Tongue (tissue), 2 donors: ENCODE measurements around the gene GLIS1. TPM values are rescaled to one million over a fixed set of nuclear protein-coding genes. Genes with fewer than 3 reads are reported as not detected.

Experiments used
- DNase-seq: peaks from one replicate; pipeline ENCODE4 v3.0.0-alpha.2; 2015
- total RNA-seq: library from RNA; depleted of rRNA; stranded (reverse); fragments of >200 nt; gene quantifications from one replicate; pipeline ENCODE4 v1.2.3, GENCODE V29; 2014

The GLIS1 gene
- total RNA-seq, 1 donor from 2014 or later, result 0.21 TPM

DNA sequence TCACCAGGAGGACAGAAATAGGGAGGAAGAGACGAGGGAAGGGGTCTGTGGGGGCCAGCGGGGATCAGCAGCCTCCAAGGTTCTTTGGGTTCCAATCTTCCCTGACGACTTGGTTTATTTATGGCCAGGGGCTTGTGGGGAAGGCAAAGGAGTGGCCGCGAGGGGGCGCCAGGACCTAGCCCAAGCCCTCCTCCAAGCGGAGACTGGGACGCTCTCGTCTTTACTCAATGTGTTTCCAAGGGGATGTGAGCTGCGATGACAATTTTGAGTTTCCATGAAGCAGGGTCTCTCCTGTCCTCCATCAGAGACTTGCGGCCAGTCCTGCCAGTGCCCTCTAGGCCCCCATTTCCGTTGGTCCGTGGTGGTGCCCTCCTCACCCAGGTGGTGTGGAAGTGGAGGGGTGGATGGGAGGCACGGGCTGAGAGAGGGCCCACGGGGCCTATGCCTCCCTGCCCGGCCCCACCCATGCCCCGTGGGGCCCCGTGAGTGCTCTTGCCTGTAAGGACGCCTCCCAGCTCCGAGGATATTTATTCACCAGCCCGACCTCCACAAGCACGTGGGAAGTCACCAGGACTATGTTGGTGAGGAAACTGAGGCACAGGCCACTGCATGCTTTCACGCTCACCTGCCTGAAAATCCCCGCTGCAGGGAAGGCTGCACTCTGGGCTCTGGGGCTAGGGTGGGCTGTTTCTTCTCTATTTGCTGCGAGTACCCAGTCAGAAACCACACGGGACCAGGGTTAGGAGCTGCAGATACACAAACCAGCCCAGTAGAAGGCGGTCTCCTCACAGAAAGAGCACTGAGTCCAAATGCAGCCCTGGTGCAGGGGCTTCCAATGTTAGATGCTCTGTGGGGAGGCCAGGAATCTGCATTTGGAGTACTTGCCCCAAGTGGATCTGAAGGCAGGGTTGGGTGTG, 253.2 kb downstream of the GLIS1 start:
- DNase-seq, result peak; percentile 94

DNA sequence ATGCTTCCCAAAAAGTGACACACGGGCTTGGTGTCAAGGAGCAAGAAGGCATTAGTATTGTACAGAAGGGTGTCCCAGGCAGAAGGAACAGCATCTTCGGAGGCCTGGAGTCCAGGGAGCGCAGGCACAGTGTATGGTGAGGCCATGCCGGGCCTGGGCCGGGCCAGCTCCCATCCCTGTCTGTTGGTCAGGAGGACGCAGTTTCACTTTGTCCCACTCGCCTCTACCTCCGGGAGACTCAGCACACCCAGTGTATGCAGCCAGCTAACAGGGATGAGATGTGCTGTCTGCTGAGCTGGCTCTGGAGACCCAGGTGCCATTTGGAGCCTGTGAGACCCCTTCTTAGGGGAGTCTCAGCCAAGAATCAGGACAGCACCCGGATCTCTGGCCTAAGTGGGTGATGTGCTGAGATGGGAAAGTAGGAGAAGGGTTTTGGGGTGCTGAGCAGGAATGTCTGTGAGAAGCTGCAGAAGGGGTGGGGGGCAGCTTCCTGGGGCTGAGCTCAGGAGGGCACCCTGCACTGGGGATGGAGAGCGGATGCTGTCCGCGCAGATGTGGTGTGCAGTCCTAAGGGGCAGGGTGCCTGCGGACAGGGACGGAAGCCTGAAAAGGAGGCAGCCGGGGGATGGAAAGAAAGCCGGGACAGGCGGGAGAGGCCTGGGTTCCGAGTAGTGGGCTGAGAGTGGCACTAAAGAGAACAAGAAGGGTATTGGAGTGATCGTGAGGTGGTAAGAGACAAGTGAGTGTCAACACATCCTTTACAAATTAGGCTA, 254.1 kb downstream of the GLIS1 start:
- no peak for DNase-seq

DNA sequence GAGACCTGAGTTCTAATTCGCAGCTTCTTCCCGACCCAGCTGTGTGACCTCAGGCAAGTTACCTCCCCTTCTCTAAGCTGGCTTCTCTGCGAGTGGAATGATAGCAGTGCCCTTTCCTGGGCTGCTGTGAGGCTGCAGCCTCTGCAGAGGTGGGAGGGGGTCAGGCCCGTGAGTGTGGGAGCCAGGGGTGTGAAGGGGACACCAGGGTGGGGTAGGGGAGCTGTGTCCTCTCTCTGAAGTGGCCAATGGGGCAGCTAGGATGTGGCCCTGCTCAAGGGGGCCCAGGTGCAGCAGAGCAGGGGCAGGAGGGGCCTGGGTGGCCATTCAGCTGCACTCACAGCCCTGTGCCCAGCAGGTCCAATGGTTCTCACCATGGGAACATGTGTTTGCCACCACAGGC, 255.3 kb downstream of the GLIS1 start:
- no peak for DNase-seq

DNA sequence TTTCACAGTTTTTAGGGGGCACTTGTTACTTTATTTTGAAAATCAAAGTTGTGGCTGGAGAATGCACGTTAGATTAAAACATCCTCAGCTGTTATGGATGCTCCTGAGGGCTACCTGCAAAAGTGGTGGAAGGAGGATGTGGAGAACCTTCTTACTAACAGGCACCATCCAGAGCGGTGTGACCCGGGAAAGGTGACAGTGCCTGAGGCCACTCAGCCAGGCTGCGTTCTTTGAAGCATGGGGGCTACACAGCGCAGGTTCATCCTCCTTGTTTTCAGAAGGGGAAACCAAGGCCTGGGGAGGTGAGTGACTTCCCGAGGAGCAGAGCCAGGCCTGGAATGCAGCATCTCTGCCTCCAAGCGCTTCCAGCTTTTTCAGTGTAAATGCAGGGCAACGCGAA, 255.8 kb downstream of the GLIS1 start:
- DNase-seq, result no peak

DNA sequence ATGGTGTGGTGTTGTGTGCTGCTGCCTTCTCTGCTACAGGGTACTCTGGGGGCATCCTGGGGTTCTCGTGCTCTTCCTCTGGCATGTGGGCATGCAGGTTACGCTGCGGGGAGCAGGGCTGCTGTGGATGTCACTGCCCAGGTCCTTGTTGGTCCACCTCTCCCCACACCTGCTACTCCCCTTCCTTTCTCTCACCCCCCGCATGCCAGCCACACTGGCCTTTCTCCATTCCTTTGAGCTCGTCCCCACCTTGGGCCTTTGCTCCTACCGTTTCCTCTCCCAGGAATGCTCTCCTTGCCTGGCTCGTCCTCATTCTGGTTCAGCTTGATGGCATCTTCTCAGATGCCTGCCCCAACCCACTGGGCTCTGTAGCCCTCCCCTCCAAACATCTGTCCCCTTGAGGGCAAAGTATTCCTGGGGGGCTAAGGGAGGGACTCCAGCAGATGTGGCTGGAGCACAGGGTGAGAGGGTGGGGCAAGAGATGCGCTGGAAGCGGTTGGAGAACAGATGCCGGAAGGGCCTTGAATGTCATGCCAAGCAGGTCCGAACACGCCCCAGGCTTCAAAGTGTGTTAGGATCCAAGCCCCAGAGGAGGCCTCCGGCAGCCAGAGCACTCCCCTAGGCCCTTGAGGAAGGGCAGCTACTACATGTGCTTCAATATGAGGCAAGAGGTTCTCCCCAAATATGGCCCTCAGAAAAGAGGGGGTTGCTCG, 256.4 kb downstream of the GLIS1 start:
- no peak for DNase-seq

DNA sequence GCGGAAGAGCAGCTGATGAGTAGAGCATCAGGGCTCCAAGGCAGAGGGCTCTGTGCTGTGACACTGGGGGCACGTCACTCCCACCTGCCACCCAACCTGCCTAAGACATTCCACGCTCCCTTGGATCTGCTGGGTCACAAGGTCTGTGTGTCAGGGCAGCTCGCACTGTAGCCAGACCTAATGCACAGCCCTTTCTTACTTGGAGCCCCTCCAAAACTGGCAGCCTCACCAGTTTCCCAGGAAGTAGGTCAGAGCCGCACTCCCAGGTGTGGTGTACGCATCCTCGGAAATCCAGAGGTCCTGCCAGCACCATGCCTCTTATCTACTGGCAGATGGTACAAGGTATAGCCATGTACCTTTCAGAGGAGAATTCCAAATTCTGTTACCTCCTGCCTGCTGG, 257.5 kb downstream of the GLIS1 start:
- no peak for DNase-seq

DNA sequence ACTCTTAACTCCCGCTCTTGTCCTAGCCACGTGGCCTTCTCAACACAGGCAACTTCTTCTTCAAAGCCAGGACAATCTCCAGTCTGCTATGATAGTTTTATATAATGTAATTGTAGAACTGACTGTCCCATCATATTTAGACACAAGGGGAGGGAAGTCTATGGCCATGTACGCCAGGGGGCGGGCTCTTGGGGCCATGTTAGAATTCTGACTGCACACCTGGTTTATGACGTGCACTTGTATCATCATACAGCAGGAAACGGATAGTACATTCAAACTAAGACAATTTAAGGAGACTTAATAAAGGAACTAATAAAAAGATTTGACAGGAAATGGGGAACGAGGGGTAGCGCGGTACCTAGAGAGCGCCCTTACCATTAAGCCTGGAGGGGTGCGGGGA, 258.3 kb downstream of the GLIS1 start:
- DNase-seq, result no peak

DNA sequence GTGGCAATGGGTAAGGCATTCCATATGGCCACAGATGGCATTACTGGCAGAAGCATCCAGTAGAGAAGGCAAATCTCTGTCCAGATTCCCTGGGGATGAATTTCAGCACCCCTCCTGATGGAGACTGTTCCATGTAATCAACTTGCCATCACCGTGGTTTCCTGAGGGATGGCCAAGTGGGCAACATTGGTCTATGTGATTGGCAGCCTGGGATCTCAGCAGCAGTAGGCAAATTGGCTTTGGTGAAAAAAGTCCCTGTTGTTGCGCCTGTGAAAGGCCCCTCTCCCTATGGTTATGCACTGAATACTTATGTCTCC, 260.5 kb downstream of the GLIS1 start:
- no peak for DNase-seq

DNA sequence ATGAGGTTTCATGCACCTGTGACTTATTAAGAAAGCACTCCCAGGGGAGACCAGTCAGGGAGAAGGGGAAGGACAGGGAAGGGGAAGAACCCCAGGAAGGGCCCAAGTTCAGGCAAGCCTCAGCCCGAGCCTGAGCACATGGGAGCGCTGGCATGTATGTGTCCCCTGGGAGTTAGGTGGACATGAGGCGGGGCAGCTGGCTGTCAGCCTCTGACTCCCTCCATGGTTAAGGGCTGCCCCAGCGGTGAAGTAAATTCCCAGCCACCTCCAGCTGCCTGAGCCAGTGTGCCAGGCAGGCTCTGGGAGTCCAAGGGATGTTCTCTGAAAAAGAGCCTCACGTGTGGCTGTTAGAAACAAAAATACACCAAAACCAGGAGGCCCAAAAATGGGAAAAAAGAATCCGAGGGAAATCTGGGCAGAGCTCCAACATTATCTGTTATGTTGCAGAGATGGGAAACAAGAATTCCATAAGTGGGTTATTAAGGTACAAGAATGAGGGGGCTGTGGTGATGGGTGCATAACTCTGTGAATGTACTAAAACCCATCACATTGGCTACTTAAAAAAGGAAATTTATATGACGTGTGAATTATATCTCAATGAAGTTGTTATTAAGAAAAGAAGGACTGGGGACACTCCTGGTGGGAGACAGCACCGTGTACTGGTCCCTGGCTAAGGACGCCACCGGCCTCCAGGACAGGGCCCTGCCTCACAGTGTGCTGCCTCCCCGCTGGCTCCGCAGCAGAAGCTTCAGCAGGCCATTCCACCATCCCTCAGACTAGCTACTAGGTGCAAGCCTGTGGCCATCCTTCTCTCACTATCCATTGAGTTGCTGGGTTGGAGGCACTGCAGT, 261.1 kb downstream of the GLIS1 start:
- DNase-seq, result peak; percentile 58

DNA sequence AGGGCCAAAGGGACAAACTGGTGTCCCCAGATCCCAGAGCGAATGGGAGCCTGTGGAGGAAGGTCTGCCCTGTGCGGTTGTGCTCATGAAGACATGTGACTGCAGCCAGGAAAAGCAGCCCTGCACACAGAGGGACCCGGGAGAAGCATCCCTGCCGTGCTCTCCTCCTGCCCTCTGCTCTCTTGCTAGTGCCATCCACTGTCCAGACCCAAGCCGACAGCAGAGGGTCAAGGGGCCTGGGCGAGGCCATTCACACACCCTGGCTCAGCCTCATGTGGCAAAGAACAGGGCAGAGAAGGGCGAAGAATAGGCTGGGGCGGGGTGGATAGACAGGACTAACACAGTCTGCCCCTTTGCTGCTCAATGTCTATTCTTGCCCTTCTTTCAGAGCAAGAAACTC, 262.4 kb downstream of the GLIS1 start:
- DNase-seq, result no peak

DNA sequence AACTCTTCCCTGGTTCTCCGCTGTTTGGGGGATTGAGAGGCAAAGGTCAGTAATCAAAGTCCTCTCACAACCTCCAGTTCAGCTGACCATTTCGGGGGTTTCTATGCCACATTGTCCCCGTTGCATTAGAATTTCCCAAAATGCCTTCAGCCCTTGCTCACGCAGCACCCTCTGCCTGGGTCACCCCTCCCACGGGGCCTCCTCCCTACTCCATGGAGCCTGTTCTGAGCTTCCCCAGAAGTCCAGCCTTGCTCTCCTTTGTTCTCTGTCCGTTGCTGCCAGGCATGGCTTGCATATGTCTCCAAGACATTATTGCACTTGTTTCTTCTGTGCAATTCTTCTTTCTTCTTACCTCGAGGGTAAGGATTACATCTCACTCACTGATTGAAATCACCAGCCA, 263.3 kb downstream of the GLIS1 start:
- DNase-seq, result no peak

DNA sequence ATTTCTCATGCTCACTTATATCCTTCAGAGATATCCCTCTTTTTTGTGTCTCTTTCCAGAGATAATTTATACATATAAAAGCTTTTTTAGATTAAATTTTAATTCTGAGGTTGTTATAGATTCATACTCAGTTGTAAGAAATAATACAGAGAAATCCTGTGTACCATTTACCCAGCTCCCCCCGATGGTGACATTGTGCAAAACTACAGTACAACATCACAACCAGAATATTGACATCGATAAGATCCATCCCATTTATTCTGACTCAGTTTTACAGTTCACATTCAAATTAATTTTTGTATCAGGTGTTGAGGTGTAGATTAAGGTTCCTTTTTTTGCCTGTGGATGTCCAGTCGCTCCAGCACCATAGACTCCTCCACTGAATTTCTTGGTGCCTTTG, 265.5 kb downstream of the GLIS1 start:
- DNase-seq, result no peak

DNA sequence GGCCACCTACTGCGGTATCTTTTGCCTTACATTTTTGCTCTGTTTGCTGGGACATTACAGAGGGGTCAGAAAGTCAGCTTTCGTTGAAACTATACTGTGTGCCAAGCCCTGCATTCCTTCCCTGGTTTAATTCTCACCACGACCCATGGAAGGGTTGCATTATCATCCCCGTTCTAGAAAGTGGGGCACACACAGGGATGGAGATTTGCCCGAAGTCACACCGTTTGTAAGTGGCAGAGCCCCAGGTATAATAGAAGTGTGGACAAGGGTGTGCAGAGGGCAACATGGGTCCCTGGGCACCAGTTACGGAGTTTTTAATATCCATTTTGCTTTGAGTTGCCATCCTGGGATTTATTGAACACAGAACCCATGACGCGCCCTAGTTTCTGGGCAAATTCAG, 268.0 kb downstream of the GLIS1 start:
- DNase-seq, result no peak

DNA sequence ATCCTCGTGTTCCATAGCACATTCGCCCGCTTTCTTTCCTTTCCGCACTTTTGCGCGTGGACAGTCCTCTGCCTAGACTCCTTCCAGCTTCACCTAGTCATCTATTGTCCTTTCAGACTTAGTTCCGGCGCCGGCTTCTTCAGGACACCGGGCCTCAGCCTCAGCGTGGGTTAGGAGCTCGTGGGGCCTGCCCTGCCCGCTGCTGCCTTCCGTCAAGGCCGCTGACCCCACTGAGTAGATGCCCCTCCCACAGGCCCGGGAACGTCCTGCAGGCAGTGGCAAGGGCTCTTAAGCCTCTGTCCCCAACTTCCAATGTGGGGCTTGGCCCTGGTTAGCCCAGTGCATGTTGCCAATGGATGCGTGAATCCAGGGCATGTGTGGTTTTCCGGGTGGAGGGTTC, 268.4 kb downstream of the GLIS1 start:
- no peak for DNase-seq

DNA sequence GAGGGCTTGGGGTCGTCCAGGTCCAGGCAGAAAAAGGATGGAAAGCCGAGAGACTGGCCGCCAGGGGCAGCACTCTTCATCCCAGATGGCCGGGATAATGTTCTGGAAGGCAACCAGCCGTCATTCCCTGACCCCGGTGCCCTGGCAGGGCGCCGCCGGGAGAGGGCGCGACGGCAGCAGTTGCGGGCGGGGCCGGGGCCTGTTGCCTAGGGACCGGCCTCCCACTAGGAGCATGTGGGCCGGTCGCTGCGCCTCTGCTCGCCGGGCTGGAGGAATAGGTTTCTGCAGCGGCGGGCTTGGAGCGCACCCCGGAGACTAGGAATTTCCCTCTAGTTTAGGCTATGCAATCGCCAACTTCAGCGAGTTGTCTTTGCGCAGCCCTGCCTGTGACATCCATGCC, 268.8 kb downstream of the GLIS1 start:
- peak; percentile 79 for DNase-seq

DNA sequence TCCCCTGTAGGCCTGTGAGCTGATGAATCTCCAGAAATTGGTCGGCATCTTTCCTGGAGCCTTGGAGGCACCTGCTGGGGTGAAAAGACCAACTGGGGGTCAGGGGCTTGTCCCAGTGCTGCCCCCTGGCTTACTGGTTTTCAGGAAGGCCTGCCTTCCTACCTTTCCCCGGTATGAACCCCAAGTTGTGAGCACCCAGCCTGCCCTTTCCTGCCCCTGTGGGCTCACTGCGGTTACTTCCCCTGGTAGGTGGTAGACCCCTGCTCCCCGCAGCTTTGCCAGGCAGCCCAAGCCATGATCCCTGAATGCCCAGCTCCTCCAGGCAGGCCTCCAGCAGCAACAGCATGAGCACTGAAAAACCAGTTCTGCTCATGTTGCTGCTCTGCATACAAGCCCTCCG, 269.6 kb downstream of the GLIS1 start:
- DNase-seq, result no peak

DNA sequence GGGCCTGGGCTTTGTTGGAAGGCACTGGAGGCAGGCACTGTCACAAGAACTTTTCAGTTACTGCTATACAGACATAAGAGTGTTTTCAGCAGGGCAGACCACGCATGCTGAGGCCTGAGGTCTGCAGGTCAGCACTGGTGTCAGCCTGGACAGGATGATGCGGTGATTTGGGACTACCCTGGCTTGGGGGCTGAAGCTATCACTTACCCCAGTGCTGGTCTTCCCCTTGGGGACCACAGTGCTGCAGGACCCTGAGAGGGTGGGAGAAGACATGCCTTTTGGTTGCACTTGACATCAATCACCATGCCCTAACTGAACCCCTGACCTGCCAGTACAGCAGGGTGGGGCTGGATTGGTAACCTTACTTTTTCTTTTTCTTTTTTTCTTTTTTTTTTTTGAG, 270.6 kb downstream of the GLIS1 start:
- no peak for DNase-seq

DNA sequence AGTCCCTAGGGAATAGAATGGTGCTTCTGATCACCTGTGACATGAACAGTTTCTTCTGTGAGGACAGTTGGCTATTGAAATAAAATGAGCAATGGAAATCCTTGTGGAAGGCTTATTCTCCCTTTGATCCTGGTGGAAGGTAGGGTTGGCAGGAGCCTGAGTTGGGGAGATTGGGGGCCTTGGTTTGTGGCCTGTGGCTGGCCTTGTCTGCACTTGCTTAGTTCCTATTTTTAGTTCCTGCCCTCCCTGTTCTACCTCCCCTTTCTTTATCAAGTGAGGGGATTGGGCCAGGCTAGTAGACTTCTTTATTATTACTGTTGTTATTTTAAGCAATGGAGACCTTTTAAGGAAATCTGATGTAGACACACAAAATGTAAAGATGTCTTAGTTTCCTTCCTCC, 271.6 kb downstream of the GLIS1 start:
- no peak for DNase-seq

DNA sequence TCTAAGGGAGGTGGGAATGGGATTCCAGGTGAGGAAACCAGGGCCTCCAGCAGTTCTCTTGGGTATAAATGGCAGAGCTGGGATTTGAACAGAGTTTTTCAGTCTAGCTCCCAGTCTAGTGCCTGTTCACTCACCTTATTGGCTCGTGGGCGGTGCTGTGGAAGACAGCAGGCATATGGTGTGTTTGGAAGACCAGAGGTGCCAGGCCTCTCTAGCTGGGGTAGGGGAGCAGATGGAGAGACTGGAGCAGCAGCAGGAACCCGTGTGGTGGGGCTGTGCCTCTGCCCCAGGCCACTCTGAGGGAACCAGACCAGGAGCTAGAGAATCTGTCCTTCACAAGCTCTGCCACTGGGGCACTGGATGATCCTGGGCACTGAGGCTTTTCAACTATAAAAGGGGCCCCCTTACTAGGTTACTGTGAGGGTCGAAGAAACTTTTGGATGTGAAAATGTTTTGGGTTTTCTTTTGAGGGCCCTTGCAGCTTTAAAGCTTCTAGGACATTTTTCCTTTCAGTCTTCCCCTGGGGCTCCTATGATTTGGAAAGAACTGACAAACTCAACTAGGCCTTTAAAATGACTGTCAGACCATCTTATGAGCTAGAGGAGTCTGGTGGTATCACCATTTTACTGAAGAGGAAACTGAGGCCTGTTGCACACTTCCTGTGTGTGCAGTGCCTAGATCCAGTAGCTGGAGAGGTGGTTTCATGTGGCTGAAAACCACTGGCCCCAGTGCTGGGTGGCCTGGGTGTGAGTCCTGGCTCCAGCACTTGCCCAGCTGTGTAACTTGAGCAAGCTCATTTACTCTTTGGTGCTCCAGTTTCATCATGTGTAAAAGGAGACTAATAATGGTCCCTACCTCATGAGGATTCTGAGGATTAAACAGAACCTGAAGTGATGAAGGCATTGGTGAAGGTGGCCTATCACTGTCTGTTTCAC, 273.7 kb downstream of the GLIS1 start:
- DNase-seq, result no peak

DNA sequence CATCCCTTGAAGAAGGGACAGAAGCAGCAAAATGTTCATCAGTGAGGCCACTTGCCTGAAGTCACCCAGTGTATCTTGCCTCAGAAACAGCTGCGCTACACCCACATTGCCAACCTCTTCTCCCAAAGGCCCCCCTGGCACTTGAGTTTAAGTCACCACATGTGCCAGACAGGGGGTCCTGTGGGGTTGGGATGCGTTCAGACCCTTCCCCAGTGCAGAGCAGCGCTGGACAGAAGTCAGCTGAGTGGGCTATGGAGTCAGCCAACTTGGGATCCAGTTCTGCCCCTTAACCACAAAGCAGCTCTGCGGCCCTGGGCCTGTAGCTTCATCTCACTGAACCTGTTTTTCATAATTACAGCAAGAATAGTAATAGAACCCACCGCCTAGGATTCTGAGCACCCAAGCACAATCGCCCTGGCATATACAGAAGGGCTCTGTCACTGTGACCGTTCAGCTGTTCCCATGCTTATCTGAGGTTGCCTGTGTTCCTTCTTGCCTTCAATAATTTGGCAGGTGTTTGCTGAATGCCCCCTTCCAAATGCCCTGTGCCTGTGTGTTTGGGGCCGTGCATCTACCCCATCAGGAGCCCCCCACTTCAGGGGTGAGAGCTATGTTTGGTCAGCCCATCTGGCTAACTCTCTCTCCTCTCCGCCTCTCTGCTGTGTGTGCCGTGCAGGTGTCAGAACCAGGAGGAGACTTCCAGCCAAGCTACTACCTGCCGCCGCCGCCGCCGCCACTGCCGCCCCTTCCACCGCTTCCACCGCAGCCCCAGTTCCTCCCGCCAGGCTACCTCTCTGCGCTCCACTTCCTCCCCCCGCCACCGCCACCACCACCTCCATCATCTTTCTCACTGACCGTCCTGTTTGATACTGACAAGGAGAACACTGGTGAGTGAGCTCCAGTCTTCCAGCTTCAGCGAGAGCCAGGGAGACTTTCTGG, 274.7 kb downstream of the GLIS1 start:
- DNase-seq, result no peak
